HG03432 (cell line): ENCODE data around the gene CHAD.

Experiments
- ATAC-seq: cut with Tn5 transposase; IDR thresholded peaks from one replicate; pipeline ENCODE4 v1.9.1; 2021; ENCODE audit warnings: mild to moderate bottlenecking, moderate library complexity; ENCODE audit not compliant: unreplicated experiment

The CHAD gene

DNA sequence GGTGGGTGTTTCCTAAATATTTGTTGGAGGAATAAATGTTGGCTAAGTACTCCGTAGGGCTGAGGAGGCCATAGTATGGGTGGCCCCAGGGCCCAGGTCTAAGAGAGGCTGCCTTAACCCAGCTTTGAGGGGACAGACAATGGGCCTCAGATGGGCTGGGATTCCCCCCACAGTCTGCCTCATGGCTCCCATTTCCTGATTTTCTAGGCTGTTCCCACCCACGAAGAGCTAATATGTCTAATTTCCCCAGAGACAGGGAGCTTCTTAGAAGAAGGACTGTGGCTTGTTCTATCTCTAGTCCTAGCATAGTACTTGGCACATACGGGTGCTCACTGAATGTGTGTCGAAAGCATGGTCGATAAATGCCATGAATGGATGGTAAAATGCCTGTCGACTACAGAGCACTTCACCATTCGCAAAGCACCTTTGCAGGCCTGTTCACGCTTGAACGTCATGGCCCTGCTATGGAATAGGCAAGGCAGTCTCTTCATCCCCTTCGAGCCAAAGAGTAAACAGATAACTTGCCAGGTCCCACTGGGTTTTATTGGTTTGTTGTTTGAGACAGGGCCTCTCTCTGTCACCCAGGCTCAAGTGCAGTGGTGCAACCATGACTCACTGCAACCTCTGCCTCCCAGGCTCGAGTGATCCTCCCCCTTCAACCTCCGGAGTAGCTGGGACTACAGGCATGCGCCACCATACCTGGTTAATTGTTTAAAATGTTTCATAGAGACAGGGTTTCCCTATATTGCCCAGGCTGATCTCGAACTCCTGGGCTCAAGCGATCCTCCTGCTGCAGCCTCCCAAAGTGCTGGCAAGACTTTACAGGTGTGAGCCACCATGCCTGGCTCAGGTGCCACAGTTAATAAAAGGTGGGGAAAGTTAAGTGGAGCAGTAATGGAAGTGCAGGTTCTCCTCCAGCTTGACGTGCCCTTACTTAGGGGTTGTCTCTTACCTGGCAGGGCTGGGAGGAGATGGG lies 9.7 kb downstream of the CHAD start:
- ATAC-seq = no peak

GRCh38 chr17:50458270-50458669 lies 10.4 kb downstream of the CHAD start:
- ATAC-seq = no peak

GRCh38 chr17:50457621-50458020 lies 11.1 kb downstream of the CHAD start:
- no peak for ATAC-seq

DNA sequence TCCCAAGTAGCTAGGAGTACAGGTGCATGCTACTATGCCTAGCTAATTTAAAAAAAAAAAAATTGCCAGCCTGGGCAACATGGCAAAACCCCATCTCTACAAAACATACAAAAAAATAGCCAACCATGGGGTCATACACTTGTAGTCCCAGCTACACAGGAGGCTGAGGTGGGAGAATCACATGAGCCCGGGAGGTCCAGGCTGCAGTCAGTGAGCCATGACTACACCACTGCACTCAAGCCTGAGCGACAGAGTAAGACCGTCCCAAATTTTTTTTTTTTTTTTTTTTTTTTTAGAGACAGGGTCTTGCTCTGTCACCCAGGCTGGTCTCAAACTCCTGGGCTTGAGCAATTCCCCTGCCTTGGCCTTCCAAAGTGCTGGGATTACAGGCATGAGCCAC lies 14.8 kb downstream of the CHAD start:
- ATAC-seq = no peak

GRCh38 chr17:50452630-50453300 lies 15.9 kb downstream of the CHAD start:
- no peak for ATAC-seq

- no peak for ATAC-seq
These were observed 16.6 kb downstream of the CHAD start for GRCh38 chr17:50451943-50452629.

DNA sequence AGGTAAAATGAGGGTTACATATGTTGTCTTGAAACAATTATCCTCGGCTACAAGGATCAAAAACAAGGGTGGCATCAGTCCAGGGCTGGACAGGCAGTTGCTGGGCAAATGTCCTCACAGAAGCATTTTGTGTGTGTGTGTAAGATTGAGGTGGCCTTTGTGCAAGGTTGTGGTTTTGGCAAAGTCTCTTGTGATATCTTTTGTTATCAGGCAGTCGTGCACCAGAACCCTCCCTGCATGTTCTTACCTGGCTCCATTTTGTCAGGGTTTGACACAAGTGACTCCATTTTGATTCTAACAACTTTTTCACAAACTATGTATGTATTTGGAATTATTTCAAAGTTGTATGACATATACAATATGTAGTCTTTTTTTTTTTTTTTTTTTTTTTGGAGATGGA lies 20.0 kb downstream of the CHAD start:
- no peak for ATAC-seq

DNA sequence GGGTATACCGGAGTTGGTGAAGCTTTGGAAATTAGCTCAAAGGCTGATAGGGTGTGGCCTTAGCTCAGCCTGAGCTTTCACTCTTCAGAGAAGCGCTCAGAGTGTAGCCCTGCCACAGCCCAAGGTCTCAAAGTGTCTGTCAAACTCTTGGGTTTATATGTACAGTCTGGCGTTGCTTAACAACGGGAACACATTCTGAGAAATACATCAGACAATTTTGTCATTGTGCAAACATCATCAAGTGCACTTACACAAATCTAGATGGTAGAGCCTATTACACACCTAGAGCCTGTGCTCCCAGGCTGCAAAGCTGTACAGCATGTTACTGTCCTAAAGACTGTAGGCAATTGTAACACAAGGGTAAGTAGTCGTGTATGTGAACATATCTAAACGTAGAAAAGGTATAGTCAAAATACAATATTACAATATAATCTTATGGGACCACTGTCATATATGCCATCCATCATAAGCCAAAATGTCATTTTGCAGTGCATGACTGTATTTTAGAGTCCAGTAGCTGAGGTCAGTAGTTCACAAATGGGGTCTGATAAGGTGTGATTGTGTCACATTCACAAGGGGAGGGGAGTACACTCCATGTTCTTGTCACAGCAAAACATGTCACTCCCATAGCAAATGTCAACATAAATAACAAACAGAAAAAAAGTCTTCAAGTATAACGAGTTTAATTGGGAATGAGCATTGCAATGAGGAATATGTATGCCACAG lies 20.6 kb downstream of the CHAD start:
- no peak for ATAC-seq

GRCh38 chr17:50445730-50446325 lies 22.9 kb downstream of the CHAD start:
- ATAC-seq = no peak

DNA sequence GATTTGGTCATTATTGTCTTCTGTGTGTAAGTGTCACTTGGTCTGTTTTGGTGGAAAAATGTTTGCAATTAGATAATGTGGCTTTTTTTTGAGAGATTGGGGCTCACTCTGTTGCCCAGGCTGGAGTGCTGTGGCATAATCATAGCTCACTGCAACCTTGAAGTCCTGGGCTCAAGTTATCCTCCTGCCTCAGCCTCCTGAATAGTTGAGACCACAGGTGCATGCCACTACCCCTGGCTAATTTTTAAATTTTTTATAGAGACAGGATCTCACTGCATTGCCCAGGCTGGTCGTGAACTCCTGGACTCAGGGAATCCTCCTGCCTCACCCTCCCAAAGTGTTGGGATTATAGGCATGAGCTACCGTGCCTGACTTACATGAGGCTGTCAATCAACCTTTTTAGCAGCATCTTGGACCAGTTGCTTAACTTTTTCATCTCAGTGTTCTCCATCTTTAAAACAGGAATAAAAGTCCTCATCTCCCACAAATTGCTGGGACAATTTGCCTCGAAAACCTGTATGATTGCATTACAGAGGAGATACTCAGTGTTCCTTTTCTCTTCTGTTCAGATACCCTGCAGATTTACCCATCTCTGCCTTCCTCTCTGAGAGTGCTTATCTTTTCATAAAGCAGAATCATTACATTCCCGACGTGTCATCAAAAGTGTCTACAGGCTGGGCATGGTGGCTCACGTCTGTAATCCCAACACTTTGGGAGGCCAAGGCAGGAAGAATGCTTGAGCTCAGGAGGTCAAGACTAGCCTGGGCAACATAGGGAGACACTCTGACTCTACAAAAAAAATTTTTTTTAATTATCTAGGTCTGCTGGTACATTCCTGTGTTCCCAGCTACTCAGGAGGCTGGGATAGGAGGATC lies 23.6 kb downstream of the CHAD start:
- ATAC-seq = no peak

GRCh38 chr17:50443505-50443974 lies 25.1 kb downstream of the CHAD start:
- ATAC-seq = no peak

DNA sequence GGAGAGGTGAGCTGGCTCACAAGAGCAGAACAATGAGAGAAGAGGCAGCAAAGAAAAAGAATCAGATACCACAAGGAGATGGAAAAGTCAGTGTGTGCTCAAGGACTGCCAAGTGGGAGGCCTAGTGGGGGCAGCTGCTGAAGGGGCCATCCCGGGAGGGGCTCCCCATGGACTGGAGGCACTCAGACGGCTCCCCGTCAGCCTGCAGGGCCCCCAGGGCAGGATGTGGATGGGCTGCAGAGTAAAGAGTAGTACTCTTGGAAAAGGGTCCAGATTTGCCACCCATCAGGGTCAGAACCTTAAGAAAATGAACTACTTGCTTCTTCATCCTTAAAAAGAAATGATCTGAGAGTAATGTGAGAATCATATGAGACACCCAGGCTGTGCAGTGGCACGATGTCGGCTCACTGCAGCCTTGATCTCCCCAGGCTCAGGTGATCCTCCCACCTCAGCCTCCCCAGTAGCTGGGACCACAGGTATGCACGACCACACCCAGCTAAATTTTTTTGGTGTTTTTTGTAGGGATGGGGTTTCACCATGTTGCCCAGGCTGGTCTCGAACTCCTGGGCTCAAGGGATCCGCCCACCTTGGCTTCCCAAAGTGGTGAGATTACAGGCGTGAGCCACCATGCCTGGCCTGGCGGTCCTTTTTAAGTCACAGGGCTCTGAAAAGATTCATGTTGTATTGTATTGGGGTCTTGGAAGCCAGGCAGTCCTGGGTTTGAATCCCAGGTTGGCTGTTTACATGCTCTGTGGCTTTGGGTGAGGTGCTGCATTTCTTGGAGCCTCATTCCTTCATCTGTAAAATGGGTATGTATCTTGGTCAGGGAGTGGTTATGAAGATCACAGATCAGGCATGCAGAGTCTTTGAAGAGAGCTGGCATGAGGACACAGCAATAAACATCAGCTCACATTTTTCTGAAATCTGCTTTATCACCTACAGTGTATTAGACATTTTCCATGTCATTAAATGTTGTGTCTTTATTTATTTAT lies 27.5 kb downstream of the CHAD start:
- ATAC-seq = no peak

GRCh38 chr17:50440172-50440837 lies 28.4 kb downstream of the CHAD start:
- ATAC-seq = no peak

DNA sequence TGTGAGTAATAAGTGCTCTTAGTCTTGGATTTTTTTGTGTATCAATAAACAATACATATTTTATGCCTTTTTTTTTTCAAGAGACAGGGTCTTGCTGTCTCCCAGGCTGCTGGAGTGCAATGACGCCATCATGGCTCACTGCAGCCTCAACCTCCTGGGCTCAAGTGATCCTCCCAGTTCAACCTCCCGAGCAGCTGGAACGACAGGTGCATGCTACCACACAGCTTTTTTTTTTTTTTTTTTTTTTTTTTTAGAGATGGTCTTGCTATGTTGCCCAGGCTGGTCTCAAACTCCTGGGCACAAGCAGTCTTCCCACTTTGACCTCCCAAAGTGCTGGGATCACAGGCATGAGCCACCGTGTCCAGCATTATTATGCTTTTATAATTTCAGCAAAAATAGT lies 29.7 kb downstream of the CHAD start:
- no peak for ATAC-seq

DNA sequence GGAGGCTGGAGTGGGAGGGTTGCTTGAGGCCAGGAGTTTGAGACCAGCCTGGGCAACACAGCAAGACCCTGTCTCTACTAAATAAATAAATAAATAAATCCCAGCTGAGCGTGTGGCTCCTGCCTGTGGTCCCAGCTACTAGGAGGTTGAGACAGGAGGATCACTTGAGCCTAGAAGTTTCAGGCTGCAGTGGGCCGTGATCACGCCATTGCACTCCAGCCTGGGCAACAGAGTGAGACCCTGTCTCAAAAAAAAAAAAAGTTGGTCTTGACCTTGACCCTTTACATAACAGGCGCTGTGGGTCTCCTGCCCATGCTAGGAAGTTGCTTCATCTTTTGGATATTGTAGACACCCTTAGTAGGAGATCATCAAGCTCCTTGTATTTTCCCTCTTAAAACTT lies 31.3 kb downstream of the CHAD start:
- no peak for ATAC-seq

GRCh38 chr17:50432125-50432762 lies 36.4 kb downstream of the CHAD start:
- ATAC-seq = no peak
